Fibroblast of lung (primary cell): ENCODE data around the gene NTRK3. TPM values are rescaled to one million over a fixed set of nuclear protein-coding genes. Genes with fewer than 3 reads are reported as not detected.

ENCODE experiments used
- DNase-seq, 2 donors: peaks; one replicate each; pipeline versions ENCODE4 v3.0.0 to v3.0.0-alpha.2; 2010; ENCODE audit warnings: low read depth in 2 of 2
- H2AFZ ChIP-seq: 2 replicates; pipeline ENCODE4 v1.5.1; 2012; ENCODE audit warnings: low read length, control low read depth, inconsistent platforms
- H3K27ac ChIP-seq: 2 replicates; pipeline ENCODE4 v1.5.1; 2011; ENCODE audit warnings: low read length, control low read depth; ENCODE audit not compliant: insufficient read depth
- H3K27me3 ChIP-seq: 2 replicates; pipeline ENCODE4 v1.5.1; 2011; ENCODE audit warnings: mild to moderate bottlenecking, low read length; ENCODE audit not compliant: control insufficient read depth, insufficient read depth
- H3K36me3 ChIP-seq: 2 replicates; pipeline ENCODE4 v1.5.1; 2011; ENCODE audit warnings: low read length; ENCODE audit not compliant: control insufficient read depth, insufficient read depth
- H3K4me1 ChIP-seq: 2 replicates; pipeline ENCODE4 v1.5.1; 2011; ENCODE audit warnings: low read length; ENCODE audit not compliant: control insufficient read depth, insufficient read depth; ENCODE audit errors: extremely low read depth
- H3K4me2 ChIP-seq: 2 replicates; pipeline ENCODE4 v1.5.1; 2011; ENCODE audit warnings: low read length, control low read depth; ENCODE audit not compliant: insufficient read depth; ENCODE audit errors: extremely low read depth
- H3K4me3 ChIP-seq, 4 experiments: fragments of 200-600 bp in 1 of 4; sonication (generic) in 1 of 4; replicated peaks in 1 of 4; 2 replicates each; pipeline ENCODE4 v1.5.1; 2011 to 2016; ENCODE audit warnings: low read length in 4 of 4, low read depth in 3 of 4, mild to moderate bottlenecking in 3 of 4, control low read depth in 2 of 4, inconsistent platforms in 1 of 4, mixed read lengths in 1 of 4; ENCODE audit not compliant: insufficient read depth in 1 of 4; ENCODE audit errors: control extremely low read depth in 1 of 4
- H3K79me2 ChIP-seq: 2 replicates; pipeline ENCODE4 v1.5.1; 2012; ENCODE audit warnings: mild to moderate bottlenecking, low read length, inconsistent platforms; ENCODE audit not compliant: control insufficient read depth, insufficient read depth
- H3K9ac ChIP-seq: 2 replicates; pipeline ENCODE4 v1.5.1; 2011; ENCODE audit warnings: mild to moderate bottlenecking, low read length, control low read depth; ENCODE audit not compliant: insufficient read depth
- H3K9me3 ChIP-seq: 2 replicates; pipeline ENCODE4 v1.5.1; 2012; ENCODE audit warnings: low read depth, low read length; ENCODE audit not compliant: control insufficient read depth, insufficient read depth
- H4K20me1 ChIP-seq: 2 replicates; pipeline ENCODE4 v1.5.1; 2011; ENCODE audit warnings: low read length; ENCODE audit not compliant: control insufficient read depth, insufficient read depth; ENCODE audit errors: extremely low read depth
- EZH2 ChIP-seq: IDR thresholded peaks from 2 replicates; pipeline ENCODE4 v1.5.1; 2012; ENCODE audit warnings: low read length, control low read depth, mild to moderate bottlenecking; ENCODE audit errors: missing control alignments
- polyA plus RNA-seq, 2 donors: library from polyadenylated mRNA; depleted of rRNA in 1 of 2; stranded (reverse) in 1 of 2; unstranded in 1 of 2; fragments of >200 nt; gene quantifications; 2 replicates each; pipeline ENCODE4 v1.2.1, GENCODE V29; 2011 to 2012; ENCODE audit warnings: missing spikeins in 1 of 2
- total RNA-seq: library from RNA; depleted of rRNA; stranded (reverse); fragments of >200 nt; gene quantifications from 2 replicates; pipeline ENCODE4 v1.2.1, GENCODE V29; 2014
- TF ChIP-seq, protein P1 (sequence below), 2 donors: IDR thresholded peaks in 1 of 2; conservative IDR thresholded peaks in 1 of 2; 1 replicate in 1 of 2; 2 replicates in 1 of 2; pipeline ENCODE4 v1.5.1; 2011 to 2012; ENCODE audit warnings: low read length in 2 of 2, control low read depth in 1 of 2, inconsistent platforms in 1 of 2, low read depth in 1 of 2, mild to moderate bottlenecking in 1 of 2

NTRK3 gene
- total and polyA plus RNA-seq, 2 donors (not counting 1 experiment from before 2014, with no cell fraction given) = 0.06 TPM; not detected in 1

DNA sequence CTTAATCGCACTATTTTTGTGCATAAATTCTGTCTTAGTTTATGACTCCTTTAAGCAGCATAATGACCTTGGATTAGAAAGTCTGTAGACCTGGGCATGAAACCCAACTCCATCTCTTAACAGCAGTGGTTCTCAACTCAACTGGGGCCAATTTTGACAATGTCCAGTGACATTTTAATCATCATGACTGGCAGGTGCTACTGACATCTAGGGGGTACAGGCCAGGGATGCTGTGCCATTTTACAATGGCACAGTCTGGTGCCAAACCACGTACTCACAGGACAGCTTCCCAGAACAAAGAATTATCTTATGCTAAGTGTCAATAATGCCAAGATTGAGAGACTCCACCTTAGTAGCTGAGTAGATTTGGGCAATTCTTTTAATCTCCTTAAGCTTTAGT lies 405.0 kb downstream of the NTRK3 start:
- H3K79me2 ChIP-seq = no peaks in the 10 kb centered on the region
- DNase-seq = no peak
- TF ChIP-seq, protein P1, sequence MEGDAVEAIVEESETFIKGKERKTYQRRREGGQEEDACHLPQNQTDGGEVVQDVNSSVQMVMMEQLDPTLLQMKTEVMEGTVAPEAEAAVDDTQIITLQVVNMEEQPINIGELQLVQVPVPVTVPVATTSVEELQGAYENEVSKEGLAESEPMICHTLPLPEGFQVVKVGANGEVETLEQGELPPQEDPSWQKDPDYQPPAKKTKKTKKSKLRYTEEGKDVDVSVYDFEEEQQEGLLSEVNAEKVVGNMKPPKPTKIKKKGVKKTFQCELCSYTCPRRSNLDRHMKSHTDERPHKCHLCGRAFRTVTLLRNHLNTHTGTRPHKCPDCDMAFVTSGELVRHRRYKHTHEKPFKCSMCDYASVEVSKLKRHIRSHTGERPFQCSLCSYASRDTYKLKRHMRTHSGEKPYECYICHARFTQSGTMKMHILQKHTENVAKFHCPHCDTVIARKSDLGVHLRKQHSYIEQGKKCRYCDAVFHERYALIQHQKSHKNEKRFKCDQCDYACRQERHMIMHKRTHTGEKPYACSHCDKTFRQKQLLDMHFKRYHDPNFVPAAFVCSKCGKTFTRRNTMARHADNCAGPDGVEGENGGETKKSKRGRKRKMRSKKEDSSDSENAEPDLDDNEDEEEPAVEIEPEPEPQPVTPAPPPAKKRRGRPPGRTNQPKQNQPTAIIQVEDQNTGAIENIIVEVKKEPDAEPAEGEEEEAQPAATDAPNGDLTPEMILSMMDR (conservative IDR thresholded peaks at IDR 0.05 in 1 of 2, IDR thresholded peaks at IDR 0.05 in 1 of 2; ENCODE audit: low read depth in 1 of 2, low read length in 2 of 2) = no peak
- no peak for TF ChIP-seq EZH2
- no peak overlapping the region for H3K4me3 ChIP-seq
- no peak overlapping the region for H3K4me2 ChIP-seq
- no peak overlapping the region for H3K27ac ChIP-seq
- H4K20me1 ChIP-seq = no peaks in the 10 kb centered on the region
- H3K9ac ChIP-seq = no peak overlapping the region
- no peaks in the 10 kb centered on the region for H3K27me3 ChIP-seq
- H3K4me1 ChIP-seq = no peaks in the 10 kb centered on the region
- no peaks in the 10 kb centered on the region for H3K36me3 ChIP-seq
- H2AFZ ChIP-seq = no peak overlapping the region
- H3K9me3 ChIP-seq = no peaks in the 10 kb centered on the region

DNA sequence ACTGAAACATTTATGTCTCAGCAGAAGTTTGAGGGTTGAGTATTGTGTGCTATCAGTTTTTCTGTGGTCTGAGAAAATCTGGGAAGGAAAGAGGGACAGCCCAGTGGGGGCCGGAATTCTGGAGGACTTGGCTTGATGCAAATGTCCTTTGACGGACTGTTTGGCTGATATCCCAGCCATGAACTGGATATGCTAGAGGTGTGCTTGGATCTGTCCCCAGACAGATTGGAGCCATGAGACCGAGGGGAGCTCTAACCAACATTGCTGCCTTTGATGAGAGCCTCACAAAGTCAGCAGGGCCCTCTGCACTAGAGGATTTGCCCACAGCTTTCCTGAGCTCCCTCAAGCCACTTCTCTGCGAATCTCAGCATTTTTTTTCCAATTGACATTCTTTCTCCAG lies 405.6 kb downstream of the NTRK3 start:
- no peak overlapping the region for H3K4me2 ChIP-seq
- H3K9ac ChIP-seq = no peak overlapping the region
- no peak overlapping the region for H3K27ac ChIP-seq
- no peaks in the 10 kb centered on the region for H3K27me3 ChIP-seq
- no peak overlapping the region for H2AFZ ChIP-seq
- no peaks in the 10 kb centered on the region for H3K4me1 ChIP-seq
- H3K4me3 ChIP-seq = no peak overlapping the region
- H3K9me3 ChIP-seq = no peaks in the 10 kb centered on the region
- DNase-seq = peak in 1 of 2 donors; percentile 85
- no peak for TF ChIP-seq EZH2
- TF ChIP-seq, protein P1 (conservative IDR thresholded peaks at IDR 0.05 in 1 of 2, IDR thresholded peaks at IDR 0.05 in 1 of 2; ENCODE audit: low read depth in 1 of 2, low read length in 2 of 2) = no peak
- no peaks in the 10 kb centered on the region for H4K20me1 ChIP-seq
- no peaks in the 10 kb centered on the region for H3K79me2 ChIP-seq
- H3K36me3 ChIP-seq = no peaks in the 10 kb centered on the region

DNA sequence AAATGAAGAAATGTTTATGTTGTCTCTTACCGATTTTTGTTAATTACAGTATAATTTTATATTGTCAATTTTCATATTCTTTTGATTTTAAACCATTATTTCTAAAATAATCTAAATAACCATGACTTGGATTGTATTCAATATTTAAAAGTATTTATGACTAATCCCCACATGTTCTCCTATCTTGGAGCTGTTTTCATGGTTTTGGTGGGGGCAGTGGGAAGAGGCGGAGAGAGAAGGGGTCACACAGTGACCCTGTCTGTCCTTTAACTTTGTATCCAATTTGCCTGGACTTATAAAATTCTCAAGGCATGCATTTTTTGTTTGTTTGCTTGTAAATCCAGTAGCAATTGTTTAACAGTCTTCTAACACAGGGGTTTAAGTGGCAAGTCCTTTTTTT lies 407.4 kb downstream of the NTRK3 start:
- H3K27ac ChIP-seq = no peak overlapping the region
- H3K9ac ChIP-seq = no peak overlapping the region
- H3K9me3 ChIP-seq = no peaks in the 10 kb centered on the region
- no peak overlapping the region for H3K4me2 ChIP-seq
- no peak overlapping the region for H3K4me3 ChIP-seq
- no peaks in the 10 kb centered on the region for H3K79me2 ChIP-seq
- TF ChIP-seq, protein P1 (conservative IDR thresholded peaks at IDR 0.05 in 1 of 2, IDR thresholded peaks at IDR 0.05 in 1 of 2; ENCODE audit: low read depth in 1 of 2, low read length in 2 of 2) = no peak
- no peak for TF ChIP-seq EZH2
- H4K20me1 ChIP-seq = no peaks in the 10 kb centered on the region
- no peaks in the 10 kb centered on the region for H3K4me1 ChIP-seq
- no peaks in the 10 kb centered on the region for H3K27me3 ChIP-seq
- DNase-seq = peak; percentile 33 to 60
- no peaks in the 10 kb centered on the region for H3K36me3 ChIP-seq
- H2AFZ ChIP-seq = no peak overlapping the region
